Vagina (tissue), 2 donors: ENCODE results near the gene ELF3.

Experiments used
- POLR2A ChIP-seq, 2 donors: fragments of 450-650 bp; IDR thresholded peaks; one replicate each; pipeline ENCODE4 v1.6.1; 2017; ENCODE audit warnings: antibody characterized with exemption in 2 of 2, mild to moderate bottlenecking in 2 of 2, moderate library complexity in 2 of 2
- POLR2AphosphoS5 ChIP-seq, 2 donors: sonication (generic); formaldehyde crosslinking; IDR thresholded peaks; one replicate each; pipeline ENCODE4 v1.9.0; 2017; ENCODE audit warnings: antibody characterized with exemption in 2 of 2, mild to moderate bottlenecking in 2 of 2, low read depth in 1 of 2; ENCODE audit not compliant: insufficient read depth in 1 of 2
- TF ChIP-seq, protein P1 (sequence below), 3 experiments: fragments of 450-650 bp in 2 of 3; fragments of 200-600 bp in 1 of 3; sonication (generic) in 1 of 3; IDR thresholded peaks; one replicate each; pipeline ENCODE4 v1.5.1; 2017 to 2019; ENCODE audit warnings: antibody characterized with exemption in 3 of 3, mild to moderate bottlenecking in 2 of 3, moderate library complexity in 2 of 3

DNA sequence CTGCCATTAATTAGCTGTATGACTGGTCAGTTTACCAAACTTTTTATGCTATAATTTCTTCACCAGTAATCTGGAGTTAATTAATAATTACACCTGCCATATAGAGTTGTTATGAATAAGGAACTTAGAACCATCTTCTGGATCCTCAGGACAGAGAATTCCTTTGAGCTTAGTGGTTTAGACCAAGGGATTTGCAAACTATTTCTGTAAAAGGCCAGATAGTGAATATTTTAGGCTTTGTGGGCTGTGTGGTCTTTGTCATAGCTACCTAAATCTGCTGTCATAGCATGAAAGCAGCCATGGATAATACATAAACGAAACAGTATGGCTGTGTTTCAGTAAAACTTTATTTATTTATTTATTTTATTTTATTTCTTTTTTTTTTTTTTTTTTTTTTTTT lies 46.1 kb upstream of the ELF3 start:
- TF ChIP-seq, protein P1, sequence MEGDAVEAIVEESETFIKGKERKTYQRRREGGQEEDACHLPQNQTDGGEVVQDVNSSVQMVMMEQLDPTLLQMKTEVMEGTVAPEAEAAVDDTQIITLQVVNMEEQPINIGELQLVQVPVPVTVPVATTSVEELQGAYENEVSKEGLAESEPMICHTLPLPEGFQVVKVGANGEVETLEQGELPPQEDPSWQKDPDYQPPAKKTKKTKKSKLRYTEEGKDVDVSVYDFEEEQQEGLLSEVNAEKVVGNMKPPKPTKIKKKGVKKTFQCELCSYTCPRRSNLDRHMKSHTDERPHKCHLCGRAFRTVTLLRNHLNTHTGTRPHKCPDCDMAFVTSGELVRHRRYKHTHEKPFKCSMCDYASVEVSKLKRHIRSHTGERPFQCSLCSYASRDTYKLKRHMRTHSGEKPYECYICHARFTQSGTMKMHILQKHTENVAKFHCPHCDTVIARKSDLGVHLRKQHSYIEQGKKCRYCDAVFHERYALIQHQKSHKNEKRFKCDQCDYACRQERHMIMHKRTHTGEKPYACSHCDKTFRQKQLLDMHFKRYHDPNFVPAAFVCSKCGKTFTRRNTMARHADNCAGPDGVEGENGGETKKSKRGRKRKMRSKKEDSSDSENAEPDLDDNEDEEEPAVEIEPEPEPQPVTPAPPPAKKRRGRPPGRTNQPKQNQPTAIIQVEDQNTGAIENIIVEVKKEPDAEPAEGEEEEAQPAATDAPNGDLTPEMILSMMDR (IDR thresholded peaks at IDR 0.05) = no peak
- TF ChIP-seq POLR2AphosphoS5 (IDR thresholded peaks at IDR 0.05; ENCODE audit: insufficient read depth in 1 of 2, low read depth in 1 of 2) (no peak), POLR2A (IDR thresholded peaks at IDR 0.05) (no peak)
